Measurements from ENCODE around the gene CYFIP2. TPM values are rescaled to one million over a fixed set of nuclear protein-coding genes. Genes with fewer than 3 reads are reported as not detected.

Gene CYFIP2
- total RNA-seq, 1 donor from 2014 or later = 42.9 TPM

GRCh38 chr5:157290981-157291711 is 25.2 kb downstream of the CYFIP2 start:
- Mint-ChIP-seq H3K4me1 (ENCODE audit: unreplicated experiment) (no peaks in the 10 kb centered on the region), H3K36me3 (ENCODE audit: low read depth, unreplicated experiment) (no peaks in the 10 kb centered on the region), H3K27me3 (ENCODE audit: unreplicated experiment) (no peaks in the 10 kb centered on the region), H3K4me3 (ENCODE audit: unreplicated experiment) (no peak overlapping the region), H3K9me3 (ENCODE audit: unreplicated experiment) (no peaks in the 10 kb centered on the region), H3K27ac (ENCODE audit: unreplicated experiment) (no peak overlapping the region)
- no peak for DNase-seq (ENCODE audit: low spot score)
- TF ChIP-seq CTCF (IDR thresholded peaks at IDR 0.05; ENCODE audit: unreplicated experiment) = no peak

GRCh38 chr5:157292599-157292998 is 26.7 kb downstream of the CYFIP2 start:
- Mint-ChIP-seq H3K36me3 (ENCODE audit: low read depth, unreplicated experiment) (peaks cover 4% of the 10 kb centered on the region), H3K4me3 (ENCODE audit: unreplicated experiment) (no peak overlapping the region), H3K4me1 (ENCODE audit: unreplicated experiment) (no peaks in the 10 kb centered on the region)

GRCh38 chr5:157294407-157295091 is 28.6 kb downstream of the CYFIP2 start:
- Mint-ChIP-seq H3K9me3 (ENCODE audit: unreplicated experiment) (no peaks in the 10 kb centered on the region), H3K27me3 (ENCODE audit: unreplicated experiment) (no peaks in the 10 kb centered on the region), H3K4me1 (ENCODE audit: unreplicated experiment) (no peaks in the 10 kb centered on the region), H3K4me3 (ENCODE audit: unreplicated experiment) (no peak overlapping the region), H3K27ac (ENCODE audit: unreplicated experiment) (no peak overlapping the region), H3K36me3 (ENCODE audit: low read depth, unreplicated experiment) (peaks cover 11% of the 10 kb centered on the region)
- TF ChIP-seq CTCF (IDR thresholded peaks at IDR 0.05; ENCODE audit: unreplicated experiment) = no peak
- DNase-seq (ENCODE audit: low spot score) = no peak

More at GRCh38 chr5:157292599-157292998, 26.7 kb downstream of the CYFIP2 start:
- no peaks in the 10 kb centered on the region for H3K9me3 Mint-ChIP-seq (ENCODE audit: unreplicated experiment)
- TF ChIP-seq CTCF (IDR thresholded peaks at IDR 0.05; ENCODE audit: unreplicated experiment) = no peak
- no peaks in the 10 kb centered on the region for H3K27me3 Mint-ChIP-seq (ENCODE audit: unreplicated experiment)
- no peak overlapping the region for H3K27ac Mint-ChIP-seq (ENCODE audit: unreplicated experiment)
- DNase-seq (ENCODE audit: low spot score) = no peak

- no peak for DNase-seq (ENCODE audit: low spot score)
- no peaks in the 10 kb centered on the region for H3K4me1 Mint-ChIP-seq (ENCODE audit: unreplicated experiment)
- no peaks in the 10 kb centered on the region for H3K27me3 Mint-ChIP-seq (ENCODE audit: unreplicated experiment)
- no peaks in the 10 kb centered on the region for H3K9me3 Mint-ChIP-seq (ENCODE audit: unreplicated experiment)
- no peak overlapping the region for H3K27ac Mint-ChIP-seq (ENCODE audit: unreplicated experiment)
- H3K4me3 Mint-ChIP-seq (ENCODE audit: unreplicated experiment) = no peak overlapping the region
- TF ChIP-seq CTCF (IDR thresholded peaks at IDR 0.05; ENCODE audit: unreplicated experiment) = no peak
- H3K36me3 Mint-ChIP-seq (ENCODE audit: low read depth, unreplicated experiment) = peaks cover 11% of the 10 kb centered on the region
Observed at GRCh38 chr5:157295247-157295646, 29.3 kb downstream of the CYFIP2 start.

- no peak for DNase-seq (ENCODE audit: low spot score)
- no peaks in the 10 kb centered on the region for H3K9me3 Mint-ChIP-seq (ENCODE audit: unreplicated experiment)
- no peak for TF ChIP-seq CTCF (IDR thresholded peaks at IDR 0.05; ENCODE audit: unreplicated experiment)
- H3K36me3 Mint-ChIP-seq (ENCODE audit: low read depth, unreplicated experiment) = peaks cover 11% of the 10 kb centered on the region
- H3K4me3 Mint-ChIP-seq (ENCODE audit: unreplicated experiment) = no peak overlapping the region
- no peak overlapping the region for H3K27ac Mint-ChIP-seq (ENCODE audit: unreplicated experiment)
- no peaks in the 10 kb centered on the region for H3K4me1 Mint-ChIP-seq (ENCODE audit: unreplicated experiment)
- peaks cover 1% of the 10 kb centered on the region for H3K27me3 Mint-ChIP-seq (ENCODE audit: unreplicated experiment)
Observed at GRCh38 chr5:157300564-157300963, 34.6 kb downstream of the CYFIP2 start.
